ENCODE results near the gene CDH13. TPM values are rescaled to one million over a fixed set of nuclear protein-coding genes. Genes with fewer than 3 reads are reported as not detected.

The CDH13 gene
- total RNA-seq, 1 experiment from 2014 or later = 0.56 TPM

DNA sequence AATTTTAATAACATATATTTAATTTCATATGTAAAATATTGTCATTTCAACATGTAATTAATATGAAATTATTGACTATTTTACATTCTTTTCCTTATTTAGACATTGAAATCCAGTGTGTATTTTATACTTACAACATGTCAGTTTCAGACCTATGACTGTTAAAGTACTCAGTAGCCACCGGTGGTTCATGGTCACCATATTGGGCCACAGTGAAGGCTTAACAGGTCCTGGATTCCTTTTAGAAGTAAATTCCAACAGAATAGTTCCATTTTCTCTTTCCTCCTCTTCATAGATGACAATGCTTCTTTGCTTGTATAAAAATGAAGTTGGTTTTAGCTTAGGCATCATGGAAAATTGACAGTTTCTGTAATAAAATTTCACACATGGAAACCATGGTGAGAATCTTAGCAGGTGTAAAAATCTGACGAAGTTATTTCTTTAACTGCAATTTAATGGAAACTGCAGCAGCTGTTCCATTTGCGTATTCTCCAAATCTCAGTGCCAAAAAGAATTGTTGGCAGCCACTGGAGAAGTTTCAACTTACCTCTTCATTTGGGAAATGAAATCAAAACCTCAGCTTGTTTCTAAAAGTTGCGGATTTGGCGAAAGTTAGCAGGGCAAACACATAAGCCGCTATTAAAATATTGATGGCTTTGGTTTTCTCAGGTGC, 231.1 kb downstream of the CDH13 start:
- Histone ChIP-seq H3K4me3 (ENCODE audit: low read length) (no peak overlapping the region), H3K36me3 (ENCODE audit: insufficient read depth, low read length) (no peaks in the 10 kb centered on the region)

DNA sequence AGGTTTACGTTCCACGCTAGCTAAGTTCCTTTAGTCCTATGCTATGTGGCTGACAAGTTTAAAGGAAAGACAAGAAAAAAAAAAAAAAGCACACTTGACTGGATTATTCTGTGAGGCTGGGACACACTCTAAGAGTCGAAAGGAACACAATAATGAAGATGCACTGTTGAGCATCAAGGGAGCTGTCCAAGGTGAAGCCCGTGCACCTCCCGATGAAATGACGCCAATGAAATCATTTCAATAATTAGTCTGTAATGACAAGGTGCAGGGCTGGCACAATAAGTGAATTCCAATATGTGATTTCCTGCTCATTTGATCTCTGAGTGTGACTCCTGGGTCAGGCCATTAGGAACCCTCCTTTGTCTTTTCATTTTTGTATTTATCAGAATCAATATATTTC, 232.9 kb downstream of the CDH13 start:
- H3K27me3 ChIP-seq (ENCODE audit: low read length) = no peaks in the 10 kb centered on the region
- no peaks in the 10 kb centered on the region for H3K36me3 ChIP-seq (ENCODE audit: insufficient read depth, low read length)
- no peaks in the 10 kb centered on the region for H3K79me2 ChIP-seq (ENCODE audit: low read length)
- H4K20me1 ChIP-seq (ENCODE audit: insufficient read depth, low read depth, low read length) = no peaks in the 10 kb centered on the region
- no peaks in the 10 kb centered on the region for H3K4me1 ChIP-seq (ENCODE audit: low read length)
- H3K9ac ChIP-seq (ENCODE audit: low read length) = no peak overlapping the region
- H3K9me3 ChIP-seq (ENCODE audit: low read length) = no peaks in the 10 kb centered on the region; the same call in 1 of the 2 replicates
- DNase-seq = no peak
- H2AFZ ChIP-seq (ENCODE audit: low read length) = no peak overlapping the region
- no peak overlapping the region for H3K4me2 ChIP-seq (ENCODE audit: low read depth, low read length, poor library complexity, severe bottlenecking)
- H3K9me2 ChIP-seq (replicated peaks; ENCODE audit: insufficient read depth, low read length) = no peaks in the 10 kb centered on the region
- no peak overlapping the region for H3K4me3 ChIP-seq (ENCODE audit: low read length)
- H3K27ac ChIP-seq (ENCODE audit: low read length) = no peak overlapping the region

More for the DNA sequence above, 231.1 kb downstream of the CDH13 start:
- Histone ChIP-seq H3K79me2 (ENCODE audit: low read length) (no peaks in the 10 kb centered on the region), H4K20me1 (ENCODE audit: insufficient read depth, low read depth, low read length) (no peaks in the 10 kb centered on the region), H3K9me2 (replicated peaks; ENCODE audit: insufficient read depth, low read length) (no peaks in the 10 kb centered on the region), H2AFZ (ENCODE audit: low read length) (no peak overlapping the region), H3K4me1 (ENCODE audit: low read length) (no peaks in the 10 kb centered on the region; the same call in 1 of the 2 replicates), H3K27ac (ENCODE audit: low read length) (no peak overlapping the region), H3K9ac (ENCODE audit: low read length) (no peak overlapping the region), H3K4me2 (ENCODE audit: low read depth, low read length, poor library complexity, severe bottlenecking) (no peak overlapping the region), H3K27me3 (ENCODE audit: low read length) (no peaks in the 10 kb centered on the region), H3K9me3 (ENCODE audit: low read length) (no peaks in the 10 kb centered on the region)
- no peak for DNase-seq

DNA sequence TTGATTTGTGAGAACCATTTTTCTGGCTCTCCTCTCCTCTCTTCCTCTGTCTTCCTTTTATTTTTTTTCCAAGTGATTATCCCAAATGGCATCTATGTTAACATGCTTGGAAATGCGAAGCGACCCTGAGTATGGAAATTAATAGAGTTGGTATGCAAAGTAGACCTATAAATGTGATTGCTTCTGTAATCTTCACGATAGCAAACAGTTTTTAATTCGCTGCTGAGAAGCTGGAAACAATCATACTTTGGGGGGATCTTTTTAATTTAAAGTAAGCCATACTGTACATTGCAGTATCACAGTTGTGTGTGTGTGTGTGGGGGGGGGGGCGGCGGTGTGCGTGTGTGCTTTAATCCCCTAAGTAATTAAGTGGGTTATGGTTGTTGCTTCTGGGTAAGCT, 233.3 kb downstream of the CDH13 start:
- H3K27ac ChIP-seq (ENCODE audit: low read length) = no peak overlapping the region
- no peaks in the 10 kb centered on the region for H3K9me2 ChIP-seq (replicated peaks; ENCODE audit: insufficient read depth, low read length)
- H3K79me2 ChIP-seq (ENCODE audit: low read length) = no peaks in the 10 kb centered on the region
- H3K4me2 ChIP-seq (ENCODE audit: low read depth, low read length, poor library complexity, severe bottlenecking) = no peak overlapping the region
- no peak overlapping the region for H3K9ac ChIP-seq (ENCODE audit: low read length)
- H4K20me1 ChIP-seq (ENCODE audit: insufficient read depth, low read depth, low read length) = no peaks in the 10 kb centered on the region
- H3K4me3 ChIP-seq (ENCODE audit: low read length) = no peak overlapping the region
- no peaks in the 10 kb centered on the region for H3K27me3 ChIP-seq (ENCODE audit: low read length)
- H3K4me1 ChIP-seq (ENCODE audit: low read length) = no peaks in the 10 kb centered on the region
- no peak overlapping the region for H2AFZ ChIP-seq (ENCODE audit: low read length)
- DNase-seq = no peak
- H3K36me3 ChIP-seq (ENCODE audit: insufficient read depth, low read length) = no peaks in the 10 kb centered on the region
- H3K9me3 ChIP-seq (ENCODE audit: low read length) = no peaks in the 10 kb centered on the region; the same call in 1 of the 2 replicates

DNA sequence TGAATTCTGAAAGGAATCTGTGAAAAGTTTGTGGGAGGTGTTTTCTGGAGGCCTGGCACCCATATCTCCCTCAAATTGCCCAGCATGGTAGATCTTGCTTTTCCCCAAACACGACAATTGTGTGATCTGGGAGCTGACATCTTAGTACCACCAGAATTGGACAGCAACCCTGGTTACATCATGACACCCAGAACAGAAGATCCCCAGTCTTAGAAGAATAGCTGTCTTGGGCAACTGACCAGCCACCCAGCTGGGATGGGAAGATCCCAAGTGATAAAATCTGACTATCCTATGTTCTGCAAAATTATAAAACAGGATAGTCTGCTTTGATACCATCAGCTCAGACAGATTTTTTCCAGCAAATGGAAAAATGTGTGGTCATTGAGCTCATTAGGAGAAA, 235.3 kb downstream of the CDH13 start:
- H3K27me3 ChIP-seq (ENCODE audit: low read length) = no peaks in the 10 kb centered on the region
- H3K4me1 ChIP-seq (ENCODE audit: low read length) = no peaks in the 10 kb centered on the region
- no peaks in the 10 kb centered on the region for H3K9me2 ChIP-seq (replicated peaks; ENCODE audit: insufficient read depth, low read length)
- no peaks in the 10 kb centered on the region; the same call in 1 of the 2 replicates for H3K36me3 ChIP-seq (ENCODE audit: insufficient read depth, low read length)
- H3K4me2 ChIP-seq (ENCODE audit: low read depth, low read length, poor library complexity, severe bottlenecking) = no peak overlapping the region
- no peaks in the 10 kb centered on the region for H4K20me1 ChIP-seq (ENCODE audit: insufficient read depth, low read depth, low read length)
- no peak for DNase-seq
- H3K27ac ChIP-seq (ENCODE audit: low read length) = no peak overlapping the region
- H2AFZ ChIP-seq (ENCODE audit: low read length) = no peak overlapping the region
- H3K9me3 ChIP-seq (ENCODE audit: low read length) = peaks cover 3% of the 10 kb centered on the region; the same call in 1 of the 2 replicates
- no peaks in the 10 kb centered on the region for H3K79me2 ChIP-seq (ENCODE audit: low read length)
- H3K9ac ChIP-seq (ENCODE audit: low read length) = no peak overlapping the region
- no peak overlapping the region for H3K4me3 ChIP-seq (ENCODE audit: low read length)

DNA sequence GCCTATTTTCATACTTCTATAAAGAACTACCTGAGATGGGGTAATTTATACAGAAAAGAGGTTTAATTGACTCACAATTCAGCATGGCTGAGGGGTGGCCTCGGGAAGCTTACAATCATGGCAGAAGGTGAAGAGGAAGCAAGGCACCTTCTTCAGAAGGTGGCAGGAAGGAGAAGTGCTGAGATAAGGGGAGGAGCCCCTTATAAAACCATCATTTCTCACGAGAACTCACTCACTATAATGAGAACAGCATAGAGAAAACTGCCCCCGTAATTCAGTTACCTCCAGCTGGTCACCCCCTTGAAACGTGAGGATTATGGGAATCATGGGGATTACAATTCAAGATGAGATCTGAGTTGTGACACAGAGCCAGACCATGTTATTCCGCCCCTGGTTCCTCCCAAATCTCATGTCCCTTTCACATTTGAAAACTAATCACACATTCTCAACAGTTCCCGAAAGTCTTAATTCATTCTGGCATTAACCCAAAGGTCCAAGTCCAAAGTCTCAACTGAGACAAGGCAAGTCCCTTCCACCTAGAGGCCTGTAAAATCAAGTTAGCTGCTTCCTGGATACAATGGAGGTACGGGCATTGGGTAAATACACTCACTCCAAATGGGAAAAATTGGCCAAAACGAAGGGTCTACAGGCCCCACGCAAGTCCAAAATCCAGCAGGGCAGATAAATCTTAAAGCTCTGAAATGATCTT, 237.7 kb downstream of the CDH13 start:
- H3K27me3 ChIP-seq (ENCODE audit: low read length) = no peaks in the 10 kb centered on the region
- no peaks in the 10 kb centered on the region for H3K79me2 ChIP-seq (ENCODE audit: low read length)
- H3K4me1 ChIP-seq (ENCODE audit: low read length) = peaks cover 5% of the 10 kb centered on the region; the same call in 1 of the 2 replicates
- H3K36me3 ChIP-seq (ENCODE audit: insufficient read depth, low read length) = no peaks in the 10 kb centered on the region; the same call in 1 of the 2 replicates
- H3K9me3 ChIP-seq (ENCODE audit: low read length) = peaks cover 3% of the 10 kb centered on the region; the same call in 1 of the 2 replicates
- no peak overlapping the region for H3K9ac ChIP-seq (ENCODE audit: low read length)
- no peaks in the 10 kb centered on the region for H4K20me1 ChIP-seq (ENCODE audit: insufficient read depth, low read depth, low read length)
- no peak overlapping the region for H3K27ac ChIP-seq (ENCODE audit: low read length)
- H3K4me2 ChIP-seq (ENCODE audit: low read depth, low read length, poor library complexity, severe bottlenecking) = no peak overlapping the region
- DNase-seq = no peak
- H2AFZ ChIP-seq (ENCODE audit: low read length) = no peak overlapping the region
- H3K4me3 ChIP-seq (ENCODE audit: low read length) = no peak overlapping the region
- H3K9me2 ChIP-seq (replicated peaks; ENCODE audit: insufficient read depth, low read length) = no peaks in the 10 kb centered on the region

DNA sequence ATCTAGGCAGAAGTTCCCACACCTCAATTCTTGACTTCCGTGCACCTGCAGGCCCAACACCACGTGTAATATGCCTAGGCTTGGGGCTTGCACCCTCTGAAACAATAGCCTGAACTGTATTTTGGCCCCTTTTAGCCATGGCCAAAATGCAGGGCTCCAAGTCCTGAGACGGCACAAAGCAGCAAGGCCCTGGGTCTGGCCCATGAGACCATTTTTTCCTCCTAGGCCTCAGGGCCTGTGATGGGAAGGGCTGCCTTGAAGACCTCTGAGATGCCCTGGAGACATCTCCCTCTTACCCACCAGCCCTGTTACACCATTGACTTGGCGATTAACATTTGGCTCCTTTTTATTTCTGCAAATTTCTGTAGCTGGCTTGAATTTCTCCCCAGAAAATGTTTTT, 238.6 kb downstream of the CDH13 start:
- Histone ChIP-seq H3K4me2 (ENCODE audit: low read depth, low read length, poor library complexity, severe bottlenecking) (no peak overlapping the region), H3K79me2 (ENCODE audit: low read length) (no peaks in the 10 kb centered on the region)

DNA sequence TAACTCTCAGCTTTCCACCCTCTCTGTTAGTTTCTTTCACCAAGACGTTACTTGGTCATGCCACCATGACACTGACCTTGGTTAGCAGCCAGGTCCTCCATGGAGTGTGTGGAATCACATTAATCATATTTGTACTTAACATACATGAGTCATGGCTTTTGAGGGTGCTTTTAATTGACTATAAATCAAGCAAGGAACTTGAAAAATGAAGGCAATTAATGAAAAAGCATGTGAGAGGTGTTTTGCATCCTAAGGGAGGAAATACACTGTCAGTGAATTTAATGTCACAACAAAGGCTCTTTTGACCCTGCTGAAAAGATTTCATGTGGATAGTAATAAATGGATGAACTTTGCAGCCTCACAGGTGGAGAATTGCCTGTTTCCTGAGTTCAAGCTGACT, 240.7 kb downstream of the CDH13 start:
- no peak overlapping the region for H3K4me3 ChIP-seq (ENCODE audit: low read length)
- H4K20me1 ChIP-seq (ENCODE audit: insufficient read depth, low read depth, low read length) = no peaks in the 10 kb centered on the region
- peak overlapping the region; percentile 24 for H3K4me2 ChIP-seq (ENCODE audit: low read depth, low read length, poor library complexity, severe bottlenecking)
- no peaks in the 10 kb centered on the region for H3K27me3 ChIP-seq (ENCODE audit: low read length)
- H3K36me3 ChIP-seq (ENCODE audit: insufficient read depth, low read length) = no peaks in the 10 kb centered on the region; the same call in 1 of the 2 replicates
- DNase-seq = peak; percentile 39
- no peaks in the 10 kb centered on the region for H3K79me2 ChIP-seq (ENCODE audit: low read length)
- H3K9ac ChIP-seq (ENCODE audit: low read length) = no peak overlapping the region
- H3K4me1 ChIP-seq (ENCODE audit: low read length) = peaks cover 12% of the 10 kb centered on the region
- H3K9me2 ChIP-seq (replicated peaks; ENCODE audit: insufficient read depth, low read length) = no peaks in the 10 kb centered on the region
- H3K27ac ChIP-seq (ENCODE audit: low read length) = no peak overlapping the region
- peaks cover 3% of the 10 kb centered on the region; the same call in 1 of the 2 replicates for H3K9me3 ChIP-seq (ENCODE audit: low read length)
- H2AFZ ChIP-seq (ENCODE audit: low read length) = no peak overlapping the region

More for the DNA sequence above, 238.6 kb downstream of the CDH13 start:
- no peak overlapping the region for H3K27ac ChIP-seq (ENCODE audit: low read length)
- H3K36me3 ChIP-seq (ENCODE audit: insufficient read depth, low read length) = no peaks in the 10 kb centered on the region; the same call in 1 of the 2 replicates
- peaks cover 3% of the 10 kb centered on the region; the same call in 1 of the 2 replicates for H3K9me3 ChIP-seq (ENCODE audit: low read length)
- H3K4me3 ChIP-seq (ENCODE audit: low read length) = no peak overlapping the region
- peaks cover 5% of the 10 kb centered on the region; the same call in 1 of the 2 replicates for H3K4me1 ChIP-seq (ENCODE audit: low read length)
- H4K20me1 ChIP-seq (ENCODE audit: insufficient read depth, low read depth, low read length) = no peaks in the 10 kb centered on the region
- no peaks in the 10 kb centered on the region for H3K27me3 ChIP-seq (ENCODE audit: low read length)
- H3K9me2 ChIP-seq (replicated peaks; ENCODE audit: insufficient read depth, low read length) = no peaks in the 10 kb centered on the region
- peak; percentile 10 for DNase-seq
- no peak overlapping the region for H3K9ac ChIP-seq (ENCODE audit: low read length)
- H2AFZ ChIP-seq (ENCODE audit: low read length) = no peak overlapping the region

DNA sequence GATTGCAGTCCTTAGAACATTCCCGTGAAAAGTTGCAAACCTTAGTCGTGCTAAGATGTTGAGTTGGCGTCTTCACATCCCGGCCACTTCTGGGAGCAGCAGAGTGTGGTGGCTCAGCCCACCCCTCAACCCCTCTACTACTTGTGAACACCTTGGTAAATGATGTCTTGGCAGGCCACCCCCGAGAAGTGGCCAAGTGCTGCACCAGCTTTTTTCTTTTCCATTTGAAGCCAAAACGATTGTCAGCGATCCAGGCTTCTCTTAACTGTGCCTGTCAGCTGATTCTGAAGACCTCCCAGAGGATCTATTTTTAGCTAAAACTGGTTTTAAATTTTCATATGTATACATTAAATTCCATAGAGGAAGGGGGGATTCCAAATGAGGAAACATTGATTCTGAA, 247.5 kb downstream of the CDH13 start:
- no peak overlapping the region for H3K4me3 ChIP-seq (ENCODE audit: low read length)
- no peak overlapping the region for H2AFZ ChIP-seq (ENCODE audit: low read length)
- H3K4me2 ChIP-seq (ENCODE audit: low read depth, low read length, poor library complexity, severe bottlenecking) = no peak overlapping the region
- no peaks in the 10 kb centered on the region for H4K20me1 ChIP-seq (ENCODE audit: insufficient read depth, low read depth, low read length)
- H3K27me3 ChIP-seq (ENCODE audit: low read length) = no peaks in the 10 kb centered on the region
- no peak overlapping the region for H3K27ac ChIP-seq (ENCODE audit: low read length)
- H3K9me3 ChIP-seq (ENCODE audit: low read length) = no peaks in the 10 kb centered on the region
- DNase-seq = no peak
- no peaks in the 10 kb centered on the region; the same call in 1 of the 2 replicates for H3K36me3 ChIP-seq (ENCODE audit: insufficient read depth, low read length)
- H3K9me2 ChIP-seq (replicated peaks; ENCODE audit: insufficient read depth, low read length) = no peaks in the 10 kb centered on the region
- no peaks in the 10 kb centered on the region for H3K79me2 ChIP-seq (ENCODE audit: low read length)
- no peak overlapping the region for H3K9ac ChIP-seq (ENCODE audit: low read length)
- peaks cover 21% of the 10 kb centered on the region for H3K4me1 ChIP-seq (ENCODE audit: low read length)
